Measurements from ENCODE around the gene CMTM3.
"Not testable (repeated sequence)": the region's sequence is repeated elsewhere in the genome, so short reads cannot be mapped to it uniquely, and the experiment has no call there.

CMTM3 gene, protein sequence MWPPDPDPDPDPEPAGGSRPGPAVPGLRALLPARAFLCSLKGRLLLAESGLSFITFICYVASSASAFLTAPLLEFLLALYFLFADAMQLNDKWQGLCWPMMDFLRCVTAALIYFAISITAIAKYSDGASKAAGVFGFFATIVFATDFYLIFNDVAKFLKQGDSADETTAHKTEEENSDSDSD

GRCh38 chr16:66604376-66605176, at the start of gene CMTM3:
CMTM3 (plus strand) TSS chr16:66604704; CDS start chr16:66604806, 102 bp downstream.
- peak; percentile 57 for DNase-seq

- DNase-seq, result no peak
These were observed 44.4 kb upstream of the CMTM3 start for GRCh38 chr16:66560107-66560506.

GRCh38 chr16:66561381-66562080, 43.0 kb upstream of the CMTM3 start:
- no peak for DNase-seq

DNA sequence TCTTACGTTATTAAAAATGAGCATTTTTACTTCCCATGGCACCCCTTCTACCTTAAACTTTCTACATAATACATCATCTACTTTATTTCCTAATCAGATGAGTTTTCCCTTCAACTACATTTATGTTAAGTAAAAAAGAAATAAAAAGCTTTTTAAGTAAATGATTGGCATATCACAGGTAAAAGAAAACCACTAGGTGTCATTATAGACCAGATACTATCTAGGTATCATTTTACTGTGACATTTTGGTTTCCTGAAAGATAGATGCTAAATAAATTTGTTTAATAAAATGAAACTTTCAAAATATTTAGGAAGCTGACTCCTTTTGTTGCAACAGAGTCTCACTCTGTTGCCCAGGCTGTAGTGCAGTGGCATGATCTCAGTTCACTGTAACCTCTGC, 42.1 kb upstream of the CMTM3 start:
- peak; percentile 34 for DNase-seq

DNA sequence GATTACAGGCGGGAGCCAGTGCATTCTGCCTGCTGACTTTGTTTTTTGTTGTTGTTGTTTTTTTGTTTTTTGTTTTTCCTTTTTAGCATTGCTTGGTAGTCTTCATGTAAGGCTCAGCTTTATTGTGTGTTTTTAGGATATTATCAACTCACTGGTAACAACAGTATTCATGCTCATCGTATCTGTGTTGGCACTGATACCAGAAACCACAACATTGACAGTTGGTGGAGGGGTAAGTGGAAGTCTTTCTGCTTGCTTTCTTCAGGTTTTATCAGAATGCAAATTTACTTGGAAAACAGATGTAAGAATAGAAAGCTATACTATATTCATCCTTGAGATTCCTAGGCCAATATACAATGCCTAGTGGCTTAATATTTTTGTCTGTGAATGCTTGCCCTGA, 41.5 kb upstream of the CMTM3 start:
- DNase-seq, result no peak

GRCh38 chr16:66563574-66564334, 40.8 kb upstream of the CMTM3 start:
- no peak for DNase-seq

- DNase-seq, result no peak
These were observed 38.2 kb upstream of the CMTM3 start, which contains the start of gene CMTM1 for GRCh38 chr16:66566051-66566901. CMTM1 (plus strand) TSS chr16:66566439; CDS start chr16:66566514, 75 bp downstream.

- not testable (repeated sequence) for DNase-seq
These were observed 37.2 kb upstream of the CMTM3 start for GRCh38 chr16:66567270-66567669.

DNA sequence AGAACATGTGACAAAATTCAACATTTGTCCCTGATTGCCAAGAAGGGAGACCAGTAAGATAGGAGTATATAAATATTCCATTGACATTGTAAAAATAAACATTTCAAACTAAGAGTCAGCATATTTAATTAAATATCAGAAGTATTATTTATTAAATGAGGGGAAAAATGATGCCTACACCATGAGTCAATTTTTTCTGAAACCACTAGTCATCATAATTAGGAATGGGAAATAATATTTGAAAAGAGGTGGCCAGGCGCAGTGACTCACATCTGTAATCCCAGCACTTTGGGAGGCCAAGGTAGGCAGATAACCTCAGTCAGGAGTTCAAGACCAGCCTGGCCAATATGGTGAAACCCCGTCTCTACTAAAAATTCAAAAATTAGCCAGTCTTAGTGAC, 36.1 kb upstream of the CMTM3 start:
- DNase-seq, result no peak

DNA sequence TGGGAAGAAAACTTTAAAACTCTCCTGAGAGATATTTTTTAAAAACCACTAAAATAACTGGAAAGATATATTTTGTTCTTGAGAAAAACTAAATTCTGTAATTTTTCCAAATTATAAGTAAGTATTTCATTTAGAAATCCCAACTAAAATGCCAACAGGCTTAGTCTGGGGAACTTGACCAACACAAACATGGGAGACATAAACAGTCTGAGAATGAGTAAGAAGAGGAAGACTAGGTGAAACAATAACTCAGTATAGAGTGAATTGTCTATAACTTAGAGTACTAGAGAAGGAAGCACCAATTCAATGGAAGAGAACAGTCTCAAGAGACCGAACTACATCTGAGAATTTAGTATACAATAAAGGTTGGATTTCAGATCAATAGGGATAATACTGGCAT, 35.4 kb upstream of the CMTM3 start:
- DNase-seq, result no peak

GRCh38 chr16:66569827-66570405, 34.6 kb upstream of the CMTM3 start:
- DNase-seq, result no peak

DNA sequence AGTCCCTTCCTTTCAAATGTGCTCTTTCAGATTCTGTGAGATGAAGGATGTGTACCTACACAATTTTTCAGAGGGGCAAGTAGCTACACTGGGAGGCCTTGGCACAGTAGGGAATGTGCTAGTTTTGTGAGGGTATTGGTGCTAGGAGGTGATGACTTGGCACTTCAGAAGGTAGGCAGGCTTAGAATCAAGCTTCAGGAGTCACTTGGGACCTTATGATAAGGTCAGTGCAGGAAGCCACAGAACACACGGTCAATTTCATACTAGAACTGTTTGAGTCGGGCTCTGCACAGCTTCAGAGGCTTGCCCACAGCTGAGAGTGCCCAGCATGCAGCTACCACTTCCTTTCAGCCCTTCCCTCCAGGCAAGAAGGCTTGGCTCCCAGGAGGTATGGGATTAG, 32.1 kb upstream of the CMTM3 start:
- no peak for DNase-seq

GRCh38 chr16:66574081-66574480, 30.4 kb upstream of the CMTM3 start:
- DNase-seq, result no peak

DNA sequence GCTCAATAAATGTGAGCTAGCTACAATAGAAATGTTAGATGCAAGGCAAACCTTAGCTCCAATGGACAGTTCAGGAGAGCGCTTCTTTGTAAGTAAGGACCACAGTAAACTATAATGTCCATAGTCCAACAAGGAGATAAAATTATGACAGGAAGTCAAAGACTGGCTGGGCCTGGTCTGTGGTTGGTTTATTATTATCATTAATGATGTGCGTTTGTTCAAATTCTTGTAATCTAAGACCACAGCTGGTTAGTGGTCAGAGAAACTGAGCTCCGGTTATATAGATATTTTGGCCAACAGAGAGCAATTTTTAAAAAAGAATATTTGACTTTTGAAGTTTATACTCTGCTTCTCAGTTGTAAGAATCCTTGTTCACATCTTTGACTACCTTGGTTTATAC, 30.0 kb upstream of the CMTM3 start:
- DNase-seq, result no peak

GRCh38 chr16:66575060-66575459, 29.4 kb upstream of the CMTM3 start:
- no peak for DNase-seq

DNA sequence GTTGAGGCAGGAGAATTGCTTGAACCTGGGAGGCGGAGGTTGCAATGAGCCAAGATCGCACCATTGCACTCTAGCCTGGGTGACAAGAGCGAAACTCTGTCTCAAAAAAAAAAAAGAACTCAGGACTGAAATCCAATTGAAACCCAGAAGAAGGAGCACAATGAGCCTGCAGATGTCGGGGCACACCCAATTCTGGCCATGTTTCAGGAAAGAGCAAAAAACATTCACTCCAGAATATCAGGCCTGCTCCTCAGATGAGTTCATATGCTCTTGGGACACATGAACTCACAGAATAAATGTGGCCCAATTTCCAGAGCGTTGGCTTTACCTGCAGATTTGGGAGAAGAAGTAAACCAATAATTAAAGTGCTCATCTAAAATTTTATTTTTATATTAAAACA, 28.2 kb upstream of the CMTM3 start:
- no peak for DNase-seq

DNA sequence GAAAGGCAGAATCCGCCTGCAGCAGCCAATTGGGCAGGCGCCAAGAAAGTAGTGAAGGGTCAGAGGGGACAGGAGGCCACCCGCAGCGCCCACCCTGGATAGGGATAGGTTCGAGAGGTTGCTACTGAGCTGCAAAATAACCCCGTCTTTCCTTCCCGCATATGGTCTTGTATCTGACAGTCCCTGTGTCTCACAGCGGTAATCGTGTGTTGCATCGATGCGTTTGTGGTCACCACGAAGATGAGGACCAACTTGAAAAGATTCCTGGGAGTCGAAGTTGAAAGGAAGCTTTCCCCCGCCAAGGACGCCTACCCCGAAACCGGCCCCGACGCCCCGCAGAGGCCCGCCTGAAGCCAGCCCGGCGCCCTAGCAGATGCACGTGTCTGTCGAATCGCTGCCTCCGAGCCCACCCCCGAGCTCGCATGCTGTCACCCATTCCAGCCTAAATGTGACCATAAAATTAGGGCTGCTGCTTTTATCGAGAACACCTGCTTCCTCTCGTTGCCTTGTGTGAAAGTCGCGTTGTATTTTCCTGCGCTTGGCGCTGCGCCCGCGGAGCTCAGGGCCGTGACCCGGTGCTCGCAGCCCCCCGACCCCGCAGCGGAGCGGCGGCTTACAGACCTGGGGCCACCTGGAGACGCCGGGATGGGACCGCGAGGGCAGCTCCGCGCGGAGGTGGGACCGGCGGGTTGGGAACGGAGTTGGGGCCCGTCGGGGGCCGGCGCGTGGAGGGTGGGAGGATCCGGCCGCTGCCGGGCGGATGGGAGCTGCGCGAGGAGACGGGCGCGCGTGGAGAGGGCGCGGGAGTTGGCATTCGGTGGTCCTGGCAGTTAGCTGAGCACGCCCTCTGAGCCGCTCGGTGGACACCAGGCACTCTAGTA, 25.6 kb upstream of the CMTM3 start, which contains the start of gene CMTM2:
Gene CMTM2 (plus strand): TSS at position 813 of the 881 bp plus-strand sequence. CDS start 145 bp downstream, outside the sequence.
- DNase-seq, result no peak

DNA sequence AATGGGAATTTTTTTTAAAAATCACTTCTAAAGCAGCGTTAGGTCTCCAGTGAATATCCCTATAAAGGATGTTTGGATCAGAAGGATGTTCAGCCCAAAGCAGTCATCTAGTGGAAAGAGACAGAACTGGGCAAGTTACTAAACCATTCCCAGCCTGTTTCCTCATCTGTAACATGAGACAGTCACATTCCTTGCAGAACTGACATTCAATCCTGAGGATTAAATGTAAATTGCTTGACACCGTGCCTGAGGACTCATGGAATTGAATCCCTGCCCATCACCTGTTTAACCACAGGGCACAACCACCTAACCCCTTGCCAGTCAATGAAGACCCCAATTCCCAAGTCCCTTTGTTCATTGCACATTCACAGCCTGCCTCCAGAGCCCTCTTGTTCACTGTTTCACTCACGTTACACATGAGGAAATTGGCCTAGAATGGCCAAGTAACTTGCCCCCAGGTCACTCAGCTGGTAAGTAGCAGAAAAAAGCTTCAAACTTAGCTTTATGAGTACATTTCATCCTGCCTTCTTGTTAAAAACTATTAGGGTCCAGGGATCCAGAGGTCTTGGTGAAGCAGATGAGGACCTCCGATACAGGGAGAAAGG, 23.8 kb upstream of the CMTM3 start:
- no peak for DNase-seq

DNA sequence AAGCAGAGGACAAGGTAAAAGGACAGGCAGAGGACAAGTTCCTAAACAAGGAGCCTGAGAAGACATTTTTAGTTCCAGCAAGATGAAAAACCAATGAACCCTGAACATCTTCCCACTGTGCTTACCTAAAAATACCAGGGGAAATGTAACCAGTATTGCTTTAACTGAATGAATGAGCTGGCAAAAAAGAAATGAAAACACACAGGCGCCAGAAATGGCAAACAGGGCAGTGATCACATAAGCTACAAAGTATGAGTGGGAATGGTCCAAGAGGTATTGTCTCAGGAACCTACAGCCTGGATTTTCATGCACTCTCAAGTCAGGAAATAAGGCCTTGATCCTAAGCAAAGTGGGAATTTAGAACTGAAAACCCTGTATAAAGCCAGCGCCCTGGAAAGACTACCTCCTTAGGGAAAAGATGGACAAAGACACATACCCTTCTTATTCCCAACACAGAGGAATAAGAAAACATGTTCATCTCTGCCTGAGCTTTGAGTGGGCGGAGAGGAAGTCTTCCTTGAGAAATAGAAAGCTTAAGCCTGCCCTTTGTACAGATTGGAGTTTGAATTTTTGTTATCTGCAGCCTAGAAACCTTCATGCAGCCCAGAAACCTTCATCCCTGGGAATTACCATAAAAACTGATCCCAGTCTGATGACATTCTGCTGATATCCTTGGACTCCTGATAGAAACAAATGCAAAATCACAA, 23.1 kb upstream of the CMTM3 start:
- no peak for DNase-seq

Measured in CD4-positive, alpha-beta T cell treated with Interleukin-4 for 4 hours (primary cell).